Stimulated activated CD8-positive, alpha-beta memory T cell treated with anti-CD3 and anti-CD28 coated beads, Interleukin-12 subunit alpha, Interleukin-12 subunit beta, amount 100 ng/mL, for 1 hour (primary cell): ENCODE measurements around the gene SERF1A.
"Not testable (repeated sequence)": the region's sequence is repeated elsewhere in the genome, so short reads cannot be mapped to it uniquely, and the experiment has no call there.

ENCODE experiments used
- DNase-seq: peaks from one replicate; pipeline ENCODE4 v3.0.0-alpha.2; 2020; ENCODE audit warnings: low read depth

The SERF1A gene

DNA sequence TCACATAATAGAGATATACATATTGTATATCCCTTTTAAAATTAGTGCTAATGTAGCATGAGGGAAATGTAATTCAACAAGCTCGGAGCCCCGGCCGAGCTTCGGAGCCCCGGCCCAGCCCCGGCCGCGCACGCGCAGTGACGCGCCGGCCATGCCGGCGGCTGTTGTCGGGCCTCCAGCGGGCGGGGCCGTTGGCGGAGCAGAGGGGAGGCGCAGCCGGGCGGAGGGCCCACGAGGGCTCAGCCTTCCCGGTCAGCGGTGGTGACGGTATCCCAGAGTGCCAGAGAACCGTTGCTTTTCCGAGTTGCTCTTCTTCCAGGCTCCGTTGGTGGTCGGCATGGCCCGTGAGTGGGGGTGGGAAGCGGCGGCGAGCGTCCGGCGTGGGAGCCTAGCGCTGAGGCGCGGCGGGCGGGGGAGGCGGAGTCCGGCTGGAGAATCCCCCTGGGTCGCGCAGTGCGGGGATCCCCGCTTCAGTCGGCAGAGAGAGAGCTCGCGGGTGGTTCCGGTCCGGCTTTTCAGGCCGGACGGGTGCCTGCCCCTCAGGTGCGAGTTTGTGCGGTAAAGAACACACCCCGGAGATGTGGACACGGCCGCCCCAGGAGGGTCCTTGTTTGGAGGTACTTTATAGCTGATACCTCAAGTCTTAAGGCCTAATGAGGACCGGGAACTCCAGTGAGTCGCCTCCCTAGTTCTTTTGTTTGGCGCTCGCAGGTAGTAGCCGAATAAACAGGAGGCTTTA, at the start of gene SERF1A:
TSS of gene SERF1A (plus strand) at position 137 of the 739 bp plus-strand sequence. CDS start at position 338, 201 bp downstream.
- DNase-seq, result not testable (repeated sequence)

- not testable (repeated sequence) for DNase-seq
Observed at GRCh38 chr5:70866778-70867177, 33.7 kb upstream of the SERF1A start.

- DNase-seq, result not testable (repeated sequence)
Observed at GRCh38 chr5:70870626-70871025, 29.8 kb upstream of the SERF1A start.

DNA sequence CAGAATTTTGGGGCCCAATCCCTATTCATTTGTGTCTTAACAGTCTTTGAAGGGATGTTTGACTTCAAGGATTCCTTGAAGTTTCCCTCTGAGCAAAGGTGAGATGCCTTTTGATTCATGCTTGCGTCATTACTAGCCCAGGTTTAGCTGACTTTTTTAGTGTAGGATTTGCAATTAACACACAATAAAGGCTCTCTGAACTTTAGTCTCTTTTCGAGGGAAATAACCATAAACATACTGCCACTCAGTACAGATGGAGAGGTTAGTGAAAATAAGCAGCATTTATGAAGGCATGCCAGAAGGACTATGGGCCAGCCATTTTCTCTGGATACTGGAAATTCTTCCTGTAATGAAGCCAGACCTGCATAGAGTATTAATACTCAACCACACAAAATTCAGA, 4.4 kb upstream of the SERF1A start:
- not testable (repeated sequence) for DNase-seq

GRCh38 chr5:70901272-70901571, 753 bp downstream of the SERF1A start:
- DNase-seq, result not testable (repeated sequence)

- not testable (repeated sequence) for DNase-seq
Observed at GRCh38 chr5:70906624-70907023, 6.2 kb downstream of the SERF1A start.

DNA sequence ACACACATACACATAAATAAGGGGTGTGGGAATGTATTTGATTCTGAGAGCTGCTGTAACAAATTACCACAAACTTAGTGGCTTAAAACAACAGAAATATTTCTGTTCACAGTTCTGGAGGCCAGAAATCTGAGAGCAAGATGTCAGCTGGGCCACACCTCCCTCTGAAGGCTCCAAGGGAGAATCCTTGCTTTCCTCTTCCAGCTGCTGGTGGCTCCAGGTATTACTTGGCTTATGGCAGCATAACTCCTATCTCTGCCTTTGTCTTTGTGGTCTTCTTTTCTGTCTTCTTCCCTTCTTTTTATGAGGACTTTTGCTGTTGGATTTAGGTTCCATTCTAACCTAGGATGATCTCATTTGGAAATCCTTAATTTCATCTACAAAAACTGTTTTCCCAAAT, 16.4 kb downstream of the SERF1A start:
- not testable (repeated sequence) for DNase-seq

DNA sequence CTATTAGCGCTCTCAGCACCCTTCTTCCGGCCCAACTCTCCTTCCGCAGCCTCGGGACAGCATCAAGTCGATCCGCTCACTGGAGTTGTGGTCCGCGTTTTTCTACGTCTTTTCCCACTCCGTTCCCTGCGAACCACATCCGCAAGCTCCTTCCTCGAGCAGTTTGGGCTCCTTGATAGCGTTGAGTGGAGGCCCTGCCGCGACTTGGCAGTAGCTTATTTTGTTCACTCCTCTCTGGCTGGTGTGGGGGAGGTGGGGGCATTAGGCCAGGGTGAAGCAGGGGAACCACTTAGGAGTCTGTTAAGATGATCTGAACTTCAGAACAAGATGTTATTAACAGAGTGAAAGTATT, 24.7 kb downstream of the SERF1A start:
- DNase-seq, result not testable (repeated sequence)

- DNase-seq, result not testable (repeated sequence)
Observed at GRCh38 chr5:70931709-70932368, 31.4 kb downstream of the SERF1A start.

- not testable (repeated sequence) for DNase-seq
Observed at GRCh38 chr5:70932560-70932959, 32.1 kb downstream of the SERF1A start.

- not testable (repeated sequence) for DNase-seq
Observed at GRCh38 chr5:70953068-70953467, 52.6 kb downstream of the SERF1A start.
